PC-3 (cell line): Measurements from ENCODE around the gene SNX5. TPM values are rescaled to one million over a fixed set of nuclear protein-coding genes. Genes with fewer than 3 reads are reported as not detected.

Experiments
- ATAC-seq: fragments of 200-7000 bp; cut with Tn5 transposase; 2 replicates; pipeline ENCODE4 v1.9.1; 2020; ENCODE audit warnings: mild to moderate bottlenecking, moderate library complexity
- Bru-seq: library from RNA; stranded (reverse); fragments of 400-500 nt; gene quantifications from one replicate; lab custom pipeline; 2021; lab: Mats Ljungman, UMichigan
- BruChase-seq, 2 experiments: library from RNA; stranded (reverse); fragments of 400-500 nt; gene quantifications; one replicate each; lab custom pipeline; 2021; lab: Mats Ljungman, UMichigan
- BruUV-seq: library from RNA; stranded (reverse); fragments of 400-500 nt; replicated peaks from 2 replicates; lab custom pipeline; 2021; lab: Mats Ljungman, UMichigan
- CTCF ChIA-PET: fragments of 300-600 bp; sonication (Branson Sonifier 250); formaldehyde crosslinking; loops from one replicate; lab custom pipeline; 2022; ENCODE audit warnings: antibody characterized with exemption; lab: Charles Lee
- POLR2A ChIA-PET: fragments of 300-600 bp; sonication (Branson Sonifier 250); formaldehyde crosslinking; loops from one replicate; lab custom pipeline; 2022; ENCODE audit warnings: antibody characterized with exemption; ENCODE audit not compliant: unreplicated experiment; lab: Charles Lee
- DNase-seq: peaks from one replicate; pipeline ENCODE4 v3.0.0-alpha.2; 2015
- H2AFZ ChIP-seq: fragments of 300-600 bp; sonication (generic); 2 replicates; pipeline ENCODE4 v1.6.0; 2016; ENCODE audit warnings: antibody characterized with exemption, low read length
- H3F3A ChIP-seq: fragments of 300-600 bp; sonication (generic); one replicate; pipeline ENCODE4 v1.6.0; 2017; ENCODE audit warnings: antibody characterized with exemption, low read length, control low read depth, mild to moderate bottlenecking; ENCODE audit not compliant: unreplicated experiment
- H3K27ac ChIP-seq: fragments of 300-600 bp; sonication (generic); 2 replicates; pipeline ENCODE4 v1.5.1; 2016; ENCODE audit warnings: mild to moderate bottlenecking, low read length
- H3K27me3 ChIP-seq: fragments of 300-600 bp; sonication (generic); 2 replicates; pipeline ENCODE4 v1.6.1; 2016; ENCODE audit warnings: low read length, mixed read lengths
- H3K36me3 ChIP-seq: fragments of 300-600 bp; sonication (generic); 2 replicates; pipeline ENCODE4 v1.6.1; 2016; ENCODE audit warnings: low read depth, mixed run types, low read length, mixed read lengths
- H3K4me1 ChIP-seq: fragments of 300-600 bp; sonication (generic); 2 replicates; pipeline ENCODE4 v1.5.1; 2016; ENCODE audit warnings: low read length; ENCODE audit not compliant: insufficient read depth
- H3K4me2 ChIP-seq: fragments of 300-600 bp; sonication (generic); 2 replicates; pipeline ENCODE4 v1.6.0; 2016; ENCODE audit warnings: low read length
- H3K4me3 ChIP-seq: fragments of 300-600 bp; sonication (generic); 2 replicates; pipeline ENCODE4 v1.5.1; 2016; ENCODE audit warnings: mild to moderate bottlenecking, low read length, mixed read lengths
- H3K79me2 ChIP-seq: fragments of 300-600 bp; sonication (generic); 2 replicates; pipeline ENCODE4 v1.6.1; 2017; ENCODE audit warnings: low read length, mixed read lengths
- H3K9ac ChIP-seq: fragments of 300-600 bp; sonication (generic); 2 replicates; pipeline ENCODE4 v1.6.0; 2016; ENCODE audit warnings: mild to moderate bottlenecking, low read length
- H3K9me2 ChIP-seq: fragments of 300-600 bp; sonication (generic); replicated peaks from 2 replicates; pipeline ENCODE4 v1.6.1; 2016; ENCODE audit warnings: mixed run types, low read length, mixed read lengths
- H3K9me3 ChIP-seq: fragments of 300-600 bp; sonication (generic); 2 replicates; pipeline ENCODE4 v1.6.1; 2016; ENCODE audit warnings: low read length, mixed read lengths
- H4K20me1 ChIP-seq: fragments of 300-600 bp; sonication (generic); 2 replicates; pipeline ENCODE4 v1.6.1; 2016; ENCODE audit warnings: low read length, mixed read lengths
- CTCF ChIP-seq: fragments of 300-600 bp; sonication (generic); conservative IDR thresholded peaks from 2 replicates; pipeline ENCODE4 v1.5.1; 2017; ENCODE audit warnings: antibody characterized with exemption, low read depth, mild to moderate bottlenecking, low read length
- EZH2 ChIP-seq: fragments of 300-600 bp; sonication (generic); IDR thresholded peaks from one replicate; pipeline ENCODE4 v1.6.1; 2017; ENCODE audit warnings: antibody characterized with exemption, mild to moderate bottlenecking, low read length; ENCODE audit not compliant: unreplicated experiment
- EZH2phosphoT487 ChIP-seq: fragments of 300-600 bp; sonication (generic); IDR thresholded peaks from 2 replicates; pipeline ENCODE4 v1.6.1; 2018; ENCODE audit warnings: mild to moderate bottlenecking, antibody characterized with exemption, low read length, borderline replicate concordance
- intact Hi-C: fragments of 100-400 bp; cut with micrococcal nuclease; formaldehyde crosslinking; loops from 2 replicates; pipeline ENCODE4 v1.9.0; 2023
- long read RNA-seq: library from polyadenylated mRNA; unstranded; transcript quantifications from one replicate; pipeline ENCODE4 v2.0.0, GENCODE V29; 2021; ENCODE audit not compliant: unreplicated experiment
- total RNA-seq: library from RNA; depleted of rRNA; stranded (reverse); fragments of >200 nt; gene quantifications from 2 replicates; pipeline ENCODE4 v1.2.3, GENCODE V29; 2014; rRNA removed

Gene SNX5
- total RNA-seq (159 and 189 TPM in 2 replicates), Bru-seq, nascent RNA (percentile 97 among the genes with signal in this experiment), BruChase-seq, experiment 1, labeled RNA remaining after a 6-hour chase (percentile 96 among the genes with signal in this experiment), BruChase-seq, experiment 2, labeled RNA remaining after a 2-hour chase (percentile 98 among the genes with signal in this experiment)
- long read RNA-seq, transcript SNX5-201 (13 exons, 2,270 nt): major isoform, 52 of 131 reads
- long read RNA-seq, transcript SNX5-202 (14 exons, 2,288 nt): minor isoform, 38 of 131 reads
- long read RNA-seq, transcript SNX5-217 (1 exons, 1,087 nt): minor isoform, 6 of 131 reads
- long read RNA-seq, partial matches to known transcripts: 19 of 131 reads
- long read RNA-seq, other reads (novel, unspliced or antisense): 12 of 131 reads

GRCh38 chr20:17968366-17969277 lies at the start of gene SNX5, which contains the start of gene MGME1:
Gene SNX5 (minus strand): TSS chr20:17968794. CDS start chr20:17968425, 369 bp downstream.
Gene MGME1 (plus strand): TSS chr20:17969018. CDS start chr20:17969860, 842 bp downstream.
- H3K9me3 ChIP-seq: no peaks in the 10 kb centered on the region
- peak within 1 kb of the TSS; percentile 95 for H3K27ac ChIP-seq
- H3K9me2 ChIP-seq: no peaks in the 10 kb centered on the region
- ATAC-seq (peak; percentile 84), DNase-seq (peak; percentile 100)
- peak within 1 kb of the TSS; percentile 85 for H2AFZ ChIP-seq
- H3F3A ChIP-seq: no peaks in the 10 kb centered on the region
- H3K79me2 ChIP-seq: peaks cover 98% of the 10 kb centered on the region
- POLR2A ChIA-PET: interaction anchor here (0.6 kb wide), 1 partner anchor 286 kb away, joined by 3 read pairs; no protein-coding TSS in a partner anchor
- H4K20me1 ChIP-seq: peaks cover 57% of the 10 kb centered on the region
- H3K36me3 ChIP-seq: peaks cover 39% of the 10 kb centered on the region
- peak within 1 kb of the TSS; percentile 89 for H3K4me2 ChIP-seq
- TF ChIP-seq CTCF (no peak), EZH2 (no peak), EZH2phosphoT487 (no peak)
- no TSS peak for BruUV-seq
- peaks cover 59% of the 10 kb centered on the region for H3K4me1 ChIP-seq
- intact Hi-C loops: loop anchor here (1.0 to 10.0 kb wide), 2 partner anchors 316 to 410 kb away; partner anchors contain the start of gene ZNF133
- peak within 1 kb of the TSS; percentile 99 for H3K9ac ChIP-seq
- CTCF ChIA-PET: interaction anchor here (0.6 kb wide), 1 partner anchor 12 kb away, joined by 3 read pairs; no protein-coding TSS in a partner anchor
- peak within 1 kb of the TSS; percentile 74 for H3K4me3 ChIP-seq
- H3K27me3 ChIP-seq: no peaks in the 10 kb centered on the region

GRCh38 chr20:18018100-18018499 lies 49.5 kb upstream of the SNX5 start:
- Histone ChIP-seq H3K9ac (no peak overlapping the region), H3K9me2 (no peaks in the 10 kb centered on the region), H2AFZ (no peak overlapping the region), H3F3A (no peaks in the 10 kb centered on the region), H3K4me3 (no peak overlapping the region), H3K4me2 (no peak overlapping the region), H4K20me1 (no peaks in the 10 kb centered on the region), H3K27me3 (no peaks in the 10 kb centered on the region), H3K4me1 (no peaks in the 10 kb centered on the region), H3K79me2 (no peaks in the 10 kb centered on the region), H3K27ac (no peak overlapping the region), H3K9me3 (no peaks in the 10 kb centered on the region), H3K36me3 (peaks cover 15% of the 10 kb centered on the region)
- intact Hi-C loops: no loop called here
- CTCF ChIA-PET: no interaction called here
- no TSS peak for BruUV-seq
- DNase-seq (no peak), ATAC-seq (no peak)
- POLR2A ChIA-PET: no interaction called here
- TF ChIP-seq EZH2 (no peak), EZH2phosphoT487 (no peak), CTCF (no peak)
